Measurements from ENCODE around the gene ATP1B2. TPM values are rescaled to one million over a fixed set of nuclear protein-coding genes. Genes with fewer than 3 reads are reported as not detected.

ATP1B2 gene
- total and polyA plus RNA-seq, 2 of the 8 experiments (the other 6 are each of a cell fraction or from before 2014, with no cell fraction given): 9.1 to 21.0 TPM

GRCh38 chr17:7668482-7668881, 17.8 kb downstream of the ATP1B2 start:
- no peak overlapping the region for H3K9ac ChIP-seq (replicated peaks in 1 of 4; ENCODE audit: extremely low read depth in 1 of 4, low read depth in 3 of 4, low read length in 3 of 4)
- H3K36me3 ChIP-seq (ENCODE audit: control insufficient read depth in 2 of 4, insufficient read depth in 4 of 4, low read length in 3 of 4): peaks cover 16 to 55% (median 39%) of the 10 kb centered on the region in 4 experiments
- H3K18ac ChIP-seq (ENCODE audit: extremely low read depth, low read length): no peak overlapping the region
- no peaks in the 10 kb centered on the region for H3K79me2 ChIP-seq (ENCODE audit: control insufficient read depth in 1 of 2, insufficient read depth in 2 of 2, low read length in 2 of 2)
- H3K23ac ChIP-seq (ENCODE audit: insufficient read length): no peak overlapping the region
- H3K14ac ChIP-seq (ENCODE audit: insufficient read length): no peak overlapping the region
- H2BK20ac ChIP-seq (ENCODE audit: low read length): no peak overlapping the region
- no peaks in the 10 kb centered on the region for H3K79me1 ChIP-seq (ENCODE audit: low read depth, low read length)
- ChIA-PET POLR2A (ENCODE audit: partially characterized antibody) (interaction anchor here (0.6 to 79.4 kb wide), 5 partner anchors 2 to 1672 kb away, joined by 3 to 2272 read pairs (median 12); partner anchors contain the start of genes ATP1B2, FXR2, SAT2 and SHBG), CTCF (ENCODE audit: partially characterized antibody) (interaction anchor here (1.1 to 15.7 kb wide), 3 partner anchors 11 to 32 kb away, joined by 4 to 332 read pairs (median 198); partner anchors contain the start of genes ATP1B2 and SHBG)
- no peak overlapping the region for H2BK120ac ChIP-seq (replicated peaks; ENCODE audit: low read depth, low read length)
- peaks cover 1 to 2% of the 10 kb centered on the region in 2 experiments; a peak in 2 of 4 replicates for H3K9me3 ChIP-seq (ENCODE audit: insufficient read depth in 2 of 2, low read depth in 1 of 2, low read length in 1 of 2)
- 0 out of 7 replicates have a peak, but pooled peaks cover 0 to 2% (median 0%) of the 10 kb centered on the region in 4 experiments for H3K4me1 ChIP-seq (replicated peaks in 1 of 4; ENCODE audit: control insufficient read depth in 3 of 4, insufficient read depth in 4 of 4, low read length in 3 of 4)
- no peak overlapping the region for H3K4me3 ChIP-seq (ENCODE audit: extremely low read depth in 1 of 4, insufficient read depth in 2 of 4, low read depth in 3 of 4, low read length in 4 of 4)
- H3K56ac ChIP-seq (replicated peaks; ENCODE audit: insufficient read length, low read depth, low read length): no peak overlapping the region
- no peak overlapping the region for H2AFZ ChIP-seq (ENCODE audit: low read length)
- H2AK5ac ChIP-seq (ENCODE audit: low read depth, low read length): no peak overlapping the region
- H3K4me2 ChIP-seq (ENCODE audit: insufficient read depth in 1 of 2, low read depth in 2 of 2, low read length in 2 of 2): no peak overlapping the region
- no peak overlapping the region for H2BK15ac ChIP-seq (ENCODE audit: low read length)
- no peak overlapping the region for H3K4ac ChIP-seq (replicated peaks; ENCODE audit: insufficient read length, low read depth, low read length)
- FAIRE-seq (no peak), DNase-seq (ENCODE audit: low read depth in 1 of 2, low spot score in 2 of 2) (no peak)
- H2BK5ac ChIP-seq (ENCODE audit: low read depth, low read length): no peak overlapping the region
- H2BK12ac ChIP-seq (ENCODE audit: low read depth, low read length): no peak overlapping the region
- H3K27ac ChIP-seq (ENCODE audit: low read depth, low read length): no peak overlapping the region
- no peaks in the 10 kb centered on the region for H3K27me3 ChIP-seq (replicated peaks in 1 of 4; ENCODE audit: control insufficient read depth in 3 of 4, extremely low read depth in 1 of 4, insufficient read depth in 3 of 4, low read length in 3 of 4)
- 90% methylated on average over 7 of the region's 7 CpGs; no CpG with 5 or more reads in 1 of the 2 experiments for WGBS, 2 experiments (ENCODE audit: extremely low coverage in 1 of 2, insufficient coverage in 1 of 2, insufficient read length in 1 of 2, insufficient replicate concordance in 2 of 2, low coverage in 1 of 2, low lambda C conversion rate in 2 of 2, missing lambda C conversion rate in 1 of 2)
- no peaks in the 10 kb centered on the region for H4K20me1 ChIP-seq (replicated peaks in 1 of 2; ENCODE audit: control insufficient read depth in 1 of 2, insufficient read depth in 2 of 2, low read length in 2 of 2)
- no peak overlapping the region for H4K91ac ChIP-seq (replicated peaks; ENCODE audit: insufficient read length, low read length)
- no peak overlapping the region for H4K5ac ChIP-seq (ENCODE audit: insufficient read length, low read depth, low read length)
- H3K23me2 ChIP-seq (ENCODE audit: low read depth, low read length): no peaks in the 10 kb centered on the region
- no peak overlapping the region for H4K8ac ChIP-seq (ENCODE audit: extremely low read depth, insufficient read depth, low read length)
- no peak for TF ChIP-seq CHD1 (IDR thresholded peaks at IDR 0.05; ENCODE audit: low read depth, low read length)
- TF ChIP-seq GABPA (IDR thresholded peaks at IDR 0.05; ENCODE audit: borderline replicate concordance, insufficient read depth, low read length): no peak
- TF ChIP-seq TBP (IDR thresholded peaks at IDR 0.05; ENCODE audit: low read depth, low read length): no peak
- no peak for TF ChIP-seq SIRT6 (IDR thresholded peaks at IDR 0.05; ENCODE audit: low read length)
- no peak for TF ChIP-seq SRF (IDR thresholded peaks at IDR 0.05; ENCODE audit: low read depth, low read length)

All from H1 (cell line).